Measurements from ENCODE around the gene ITGB7.

Gene ITGB7

DNA sequence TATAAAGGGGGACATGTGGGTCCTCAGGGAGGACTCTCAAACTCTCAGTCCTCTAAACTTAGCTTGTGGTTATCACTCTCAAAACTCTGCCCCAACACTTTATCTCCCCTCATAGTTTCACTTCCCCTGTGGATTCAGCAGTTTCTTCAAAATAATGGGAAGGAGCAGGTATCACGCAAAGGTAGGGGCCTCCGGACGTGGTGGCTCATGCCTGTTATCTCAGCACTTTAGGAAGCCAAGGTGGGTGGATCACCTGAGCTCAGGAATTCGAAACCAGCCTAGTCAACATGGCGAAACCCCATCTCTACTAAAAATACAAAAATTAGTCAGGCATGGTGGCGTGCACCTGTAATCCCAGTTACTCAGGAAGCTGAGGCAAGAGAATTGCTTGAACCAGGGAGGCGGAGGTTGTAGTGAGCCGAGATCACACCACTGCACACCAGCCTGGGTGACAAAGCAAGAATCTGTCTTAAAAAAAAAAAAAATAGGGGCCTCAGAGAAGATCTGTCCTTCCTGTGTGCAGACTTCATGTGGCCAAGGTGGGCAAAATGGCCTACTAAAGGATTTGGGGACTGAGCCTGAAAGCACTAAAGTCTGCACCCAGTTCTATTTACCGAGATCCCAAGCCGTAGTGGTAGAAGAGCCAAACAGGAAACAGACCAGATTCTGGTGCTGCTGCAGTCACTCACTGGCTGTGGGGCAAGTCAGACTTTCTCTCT, 6.4 kb downstream of the ITGB7 start:
- DNase-seq (ENCODE audit: extremely low spot score, insufficient read length, low read depth) (peak; percentile 57), FAIRE-seq (peak; percentile 87)

DNA sequence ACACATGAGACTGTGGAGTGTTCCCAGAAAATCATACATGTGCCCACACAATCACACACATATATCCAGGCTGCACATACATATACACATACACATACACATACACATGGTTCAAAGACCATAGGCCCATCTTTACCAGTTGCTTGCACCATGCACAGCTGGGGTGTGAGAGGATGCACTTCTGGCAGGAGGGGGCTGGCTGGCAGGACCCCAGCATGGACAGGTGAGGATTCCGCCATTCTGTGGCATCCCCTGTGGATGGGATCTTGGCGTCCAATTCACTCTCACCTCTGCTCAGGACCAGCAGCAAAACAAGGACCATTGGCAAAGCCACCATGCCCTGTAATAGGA, 7.0 kb downstream of the ITGB7 start:
- no peak for DNase-seq (ENCODE audit: extremely low spot score, insufficient read length, low read depth)
- FAIRE-seq, result no peak

DNA sequence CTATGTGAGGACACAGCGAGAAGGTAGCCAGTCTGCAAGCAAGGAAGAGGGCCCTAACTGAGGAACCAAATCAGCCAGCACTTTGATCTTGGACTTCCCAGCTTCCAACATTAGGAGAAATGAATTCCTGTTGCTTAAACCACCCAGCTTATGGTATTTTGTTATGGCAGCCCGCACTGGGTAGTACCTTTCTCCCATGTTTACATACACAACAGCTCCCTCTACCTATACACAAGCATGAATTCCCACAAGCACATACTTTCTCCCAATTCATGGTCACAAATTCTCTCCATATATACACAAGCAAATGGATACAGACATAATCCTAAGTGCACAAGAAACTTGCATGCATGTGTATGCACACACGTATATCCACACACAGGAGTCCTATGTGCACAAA, 7.4 kb downstream of the ITGB7 start:
- no peak for DNase-seq (ENCODE audit: extremely low spot score, insufficient read length, low read depth)
- no peak for FAIRE-seq

DNA sequence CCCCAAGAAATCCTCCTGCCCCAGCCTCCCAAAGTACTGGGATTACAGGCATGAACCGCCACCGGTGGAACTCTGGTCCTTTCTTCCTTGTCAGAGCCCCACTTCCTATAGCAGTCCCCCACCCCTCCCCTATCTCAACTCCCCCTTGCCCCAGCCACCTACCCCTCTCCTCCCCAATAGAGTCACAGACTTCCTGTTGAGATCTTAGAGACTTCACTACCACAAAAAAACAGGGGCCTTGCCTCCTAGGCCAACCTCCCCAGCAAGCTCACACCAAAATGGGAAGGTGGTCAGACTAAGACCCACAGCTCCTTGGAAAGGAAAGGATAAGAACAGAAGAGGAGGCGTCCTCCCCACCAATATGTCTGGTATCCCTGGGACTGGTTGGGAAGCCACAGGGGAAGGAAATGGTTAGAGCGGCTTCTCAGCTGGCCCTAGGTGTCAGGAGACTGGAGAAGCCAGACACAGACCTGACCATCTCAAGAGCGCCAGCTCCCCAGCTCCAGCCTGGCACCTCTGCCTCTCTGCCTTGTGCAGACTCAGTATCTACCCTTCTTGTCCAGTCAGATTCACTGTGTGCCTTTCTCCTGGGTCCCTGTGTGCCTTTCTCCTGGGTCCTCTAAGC, 8.5 kb downstream of the ITGB7 start:
- DNase-seq (ENCODE audit: extremely low spot score, insufficient read length, low read depth) (no peak), FAIRE-seq (peak; percentile 31)

DNA sequence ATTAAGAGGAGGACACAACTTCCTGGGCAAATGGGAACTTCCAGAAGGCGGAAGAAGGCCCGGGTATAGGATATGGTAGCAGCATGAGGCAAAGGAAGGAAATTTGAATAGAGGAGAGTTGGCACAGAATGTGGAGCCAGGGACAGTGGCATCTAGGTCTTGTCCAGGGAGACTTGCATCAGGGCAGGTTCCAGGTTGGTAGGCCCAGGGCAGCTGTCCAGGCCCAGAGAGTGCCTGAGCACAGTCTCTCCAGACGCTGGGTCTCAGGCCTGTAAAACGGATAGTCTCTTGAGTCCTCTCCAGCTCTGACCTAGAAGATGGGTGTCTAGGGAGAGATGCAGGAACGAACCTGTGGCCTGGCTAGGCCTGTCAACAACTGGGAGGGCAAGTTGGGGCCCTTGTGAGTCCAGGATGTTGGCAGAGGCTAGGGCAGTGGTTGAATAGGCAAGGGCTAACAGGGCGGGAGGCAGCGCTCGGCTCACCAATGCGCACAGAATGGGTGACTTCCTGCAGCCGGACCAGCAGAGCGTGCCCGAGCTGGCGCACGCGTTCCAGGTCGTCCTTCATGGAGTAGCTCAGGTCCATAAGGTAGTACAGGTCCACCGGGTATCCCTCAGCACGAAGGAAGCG, 9.9 kb downstream of the ITGB7 start:
- DNase-seq (ENCODE audit: extremely low spot score, insufficient read length, low read depth) (no peak), FAIRE-seq (no peak)

DNA sequence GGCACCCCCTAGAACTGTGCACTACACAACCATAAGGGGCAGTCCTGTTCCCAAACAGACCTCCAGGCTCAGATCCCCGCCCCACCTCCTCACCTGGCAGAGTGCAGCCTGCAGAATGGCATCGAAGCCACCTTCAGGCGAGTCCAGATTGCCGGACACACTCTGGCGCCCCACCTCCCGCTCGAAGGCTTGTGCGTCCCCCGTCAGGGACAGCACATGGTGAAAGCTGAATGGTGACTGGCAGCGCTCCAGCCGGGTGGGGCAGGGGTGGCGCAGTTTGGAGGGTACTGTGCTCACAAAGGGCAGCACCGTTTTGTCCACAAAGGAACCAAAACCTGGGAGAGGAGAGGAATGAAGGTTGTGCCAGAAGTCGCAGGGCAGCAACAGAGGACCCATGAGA, 10.6 kb downstream of the ITGB7 start:
- DNase-seq (ENCODE audit: extremely low spot score, insufficient read length, low read depth) (no peak), FAIRE-seq (no peak)

DNA sequence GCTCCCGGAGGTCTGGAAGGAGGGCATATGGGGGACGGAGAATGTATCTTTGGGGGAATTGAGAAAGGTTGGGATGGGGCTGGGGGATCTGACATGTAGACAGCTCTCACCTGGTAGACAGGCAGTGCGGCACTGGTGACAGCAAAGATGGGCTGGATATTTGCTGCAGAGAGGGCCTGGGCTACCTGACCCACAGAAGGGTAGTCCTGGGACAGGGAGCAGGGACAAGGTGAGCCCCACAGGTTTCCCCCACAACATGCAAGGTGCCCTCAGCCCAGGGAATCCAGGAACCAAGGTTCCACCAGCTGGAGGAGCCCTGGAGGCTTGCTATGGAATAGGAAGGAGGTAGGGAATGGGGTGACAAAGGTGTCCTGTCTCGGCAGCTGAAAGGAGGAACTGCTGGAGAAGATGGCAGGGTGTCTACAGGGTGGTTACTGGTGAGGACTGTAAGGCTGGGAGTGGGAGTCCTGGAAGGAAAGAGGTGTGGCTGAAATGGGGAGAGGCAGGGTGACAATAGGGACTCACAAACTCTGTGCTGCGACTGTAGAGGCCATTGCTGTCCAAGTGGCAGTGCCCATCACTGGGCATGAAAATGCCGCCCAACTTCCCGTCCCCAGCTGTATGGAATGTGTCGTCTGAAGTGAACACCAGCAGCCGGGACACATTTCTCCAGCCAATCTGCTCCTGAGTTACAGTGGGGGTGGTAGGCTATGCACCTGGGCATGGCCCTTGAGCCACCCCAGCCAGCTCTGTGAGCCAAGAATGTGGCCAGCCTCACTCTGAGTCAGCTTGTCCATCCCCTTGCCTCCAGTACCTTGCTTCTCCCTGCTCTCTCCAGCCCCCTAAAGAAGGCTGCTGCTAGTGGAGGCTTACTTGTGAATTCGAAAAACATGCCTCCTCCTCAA, 11.3 kb downstream of the ITGB7 start:
- FAIRE-seq (no peak), DNase-seq (ENCODE audit: extremely low spot score, insufficient read length, low read depth) (no peak)

DNA sequence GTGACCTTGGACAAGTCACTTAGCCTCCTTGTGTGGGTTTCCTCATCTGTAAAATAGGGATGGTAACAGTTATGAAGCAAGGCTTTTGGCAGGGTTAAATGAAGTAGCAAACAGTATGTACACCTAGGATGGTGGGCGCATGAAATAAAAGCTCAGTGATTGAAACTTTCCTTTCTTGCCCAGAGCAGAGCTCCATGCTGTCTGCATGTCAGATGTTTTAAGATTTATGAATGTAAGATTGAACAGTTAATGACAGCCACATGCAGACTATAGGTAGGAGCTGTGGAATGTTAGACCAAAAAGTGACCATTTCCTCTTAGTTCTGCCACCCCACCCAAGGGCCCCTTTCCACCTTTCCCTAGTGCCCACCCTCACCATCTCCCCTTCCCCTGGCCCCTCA, 12.1 kb downstream of the ITGB7 start:
- no peak for DNase-seq (ENCODE audit: extremely low spot score, insufficient read length, low read depth)
- no peak for FAIRE-seq

DNA sequence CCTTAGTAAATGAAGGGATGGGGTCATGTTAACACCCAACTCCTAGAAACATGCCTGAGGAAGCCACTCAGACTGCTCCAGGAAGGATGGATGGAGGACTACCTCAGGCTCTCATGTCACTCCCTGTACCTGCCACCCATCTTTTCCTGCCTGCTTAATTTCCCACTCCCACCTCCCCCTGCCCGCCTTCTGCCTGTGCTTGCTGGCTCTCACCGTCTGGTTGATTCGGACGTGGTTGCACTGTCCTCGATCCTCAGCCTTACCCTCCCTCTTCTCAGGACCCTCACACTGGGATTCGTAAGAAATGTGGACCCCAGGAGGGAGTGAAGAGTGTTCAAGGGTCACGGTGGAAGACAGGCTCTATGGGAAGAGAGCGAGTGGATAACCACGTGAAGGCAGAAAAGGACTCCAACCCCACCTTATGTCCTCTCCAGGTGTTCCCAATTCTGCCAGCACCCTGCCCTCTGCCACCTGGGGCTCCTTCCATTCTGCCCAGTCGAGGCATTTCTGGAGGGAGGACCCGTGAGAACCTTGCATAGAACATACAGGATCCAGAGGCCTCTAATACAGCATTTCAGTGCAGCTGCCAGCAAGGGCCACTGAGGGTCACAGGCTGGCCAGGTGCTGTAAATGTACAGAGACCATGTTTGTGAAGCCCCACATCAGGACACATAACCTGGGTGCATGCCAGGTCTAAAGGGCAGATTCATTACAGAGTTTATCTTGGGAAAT, 12.9 kb downstream of the ITGB7 start:
- DNase-seq (ENCODE audit: extremely low spot score, insufficient read length, low read depth) (no peak), FAIRE-seq (no peak)

DNA sequence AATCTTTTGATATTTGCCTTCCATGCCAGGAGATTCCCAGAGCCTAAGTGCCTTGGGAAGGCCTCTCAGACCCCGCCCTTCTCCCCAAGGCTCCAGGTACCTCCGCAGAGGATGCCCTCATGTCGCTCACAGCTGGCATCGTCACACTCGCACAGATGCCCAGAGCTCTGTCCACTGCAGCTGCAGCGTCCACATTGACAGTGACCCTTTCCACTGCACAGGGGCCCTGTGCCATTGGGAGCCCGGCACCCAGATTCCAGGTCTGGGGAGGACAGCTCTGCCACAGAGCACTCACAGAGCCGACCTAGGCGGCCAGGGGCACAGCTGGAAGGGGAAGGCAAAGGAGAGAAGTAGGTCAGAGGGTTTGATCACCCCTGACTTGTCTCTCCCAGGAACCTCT, 14.0 kb downstream of the ITGB7 start:
- no peak for FAIRE-seq
- DNase-seq (ENCODE audit: extremely low spot score, insufficient read length, low read depth), result no peak

DNA sequence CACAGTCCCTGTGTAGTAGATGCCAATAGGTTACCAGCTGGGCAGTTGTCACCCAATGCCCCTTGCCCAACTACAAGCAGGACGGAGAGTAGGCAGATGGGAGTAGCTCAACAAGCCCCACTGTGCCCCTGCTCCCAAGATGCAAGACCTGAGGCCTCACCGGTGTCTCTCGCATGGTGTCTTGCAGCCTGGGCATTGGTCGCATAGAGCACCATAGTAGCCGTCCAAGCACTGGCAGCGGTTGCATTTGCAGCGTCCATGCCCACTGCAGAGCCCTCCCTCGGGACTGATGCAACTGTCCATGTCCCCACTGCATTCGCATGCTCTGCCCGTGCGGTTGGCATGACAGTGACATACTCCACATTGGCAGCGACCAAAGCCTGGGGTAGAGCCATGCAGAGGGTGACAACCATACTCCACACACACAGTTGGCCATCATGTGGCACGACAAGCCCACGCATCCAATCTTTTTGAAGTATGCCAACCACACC, 14.5 kb downstream of the ITGB7 start:
- DNase-seq (ENCODE audit: extremely low spot score, insufficient read length, low read depth) (no peak), FAIRE-seq (no peak)

DNA sequence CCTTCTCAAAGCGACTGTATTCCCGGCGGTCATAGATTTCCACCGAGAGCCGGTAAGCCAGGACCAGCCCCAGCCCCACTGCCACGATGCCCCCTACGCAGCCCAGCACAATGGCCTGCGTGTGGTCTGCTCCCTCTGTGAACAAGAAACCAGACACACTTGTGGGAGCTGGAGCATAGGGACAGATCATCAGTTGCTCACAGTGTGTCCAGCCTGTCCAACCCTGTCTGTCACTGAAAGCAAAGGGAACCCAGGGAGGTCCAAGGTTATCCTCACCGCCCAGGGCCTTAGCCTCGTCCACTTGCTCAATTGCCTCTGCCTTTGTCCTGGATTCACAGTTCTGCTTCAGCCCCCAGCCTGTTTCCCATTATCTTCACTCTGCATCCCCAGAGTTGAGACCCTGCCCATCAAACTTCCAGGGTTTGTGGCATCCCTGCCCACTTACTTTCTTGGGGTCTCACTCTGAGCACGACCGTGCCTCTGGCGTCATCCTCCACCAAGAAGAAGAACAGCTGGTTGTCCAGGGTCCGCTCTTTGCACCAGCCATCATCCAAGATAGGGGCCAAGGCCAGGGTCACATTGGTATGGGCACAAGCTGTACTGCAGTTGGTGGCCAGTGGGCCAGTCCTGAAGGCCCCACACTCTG, 15.0 kb downstream of the ITGB7 start:
- DNase-seq (ENCODE audit: extremely low spot score, insufficient read length, low read depth), result no peak
- no peak for FAIRE-seq

DNA sequence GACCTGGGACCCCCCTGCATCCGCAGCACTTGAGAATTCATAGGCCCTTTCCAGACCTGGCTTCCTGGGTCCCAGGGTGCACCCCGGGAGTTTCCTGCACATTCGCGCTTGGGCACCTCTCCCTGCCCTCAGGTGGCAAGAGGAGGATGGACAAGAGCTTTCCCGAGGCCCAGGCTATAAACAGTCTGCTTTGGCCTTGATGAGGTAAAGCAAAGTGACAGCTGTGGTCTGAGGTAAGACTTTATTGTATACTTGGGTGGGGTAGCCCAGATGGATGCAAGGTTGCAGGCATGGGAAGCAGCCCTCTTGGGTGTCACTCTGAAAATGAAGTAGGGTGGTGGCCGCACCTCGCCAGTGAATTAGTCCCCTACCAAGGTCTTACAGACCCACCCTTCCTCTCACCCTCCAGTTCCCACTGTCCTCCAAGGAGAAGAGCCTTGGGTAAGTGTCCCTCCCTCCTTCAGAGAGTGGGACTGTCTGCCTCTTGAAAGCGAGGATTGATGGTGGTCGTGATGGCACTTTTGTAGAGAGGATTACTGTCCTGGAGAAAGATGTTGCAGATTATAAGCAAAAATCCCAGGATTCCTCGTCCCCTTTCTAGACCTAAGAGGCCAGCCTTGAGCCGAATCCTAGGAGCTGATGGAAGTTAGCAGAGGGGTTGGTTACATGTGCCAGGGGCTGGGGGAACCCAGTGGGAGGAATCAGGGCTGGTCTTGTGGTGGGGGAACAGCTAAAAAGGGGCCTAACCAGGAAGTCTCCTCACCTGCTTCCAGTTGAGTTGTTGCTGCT, 15.8 kb downstream of the ITGB7 start:
- FAIRE-seq, result no peak
- DNase-seq (ENCODE audit: extremely low spot score, insufficient read length, low read depth), result no peak

DNA sequence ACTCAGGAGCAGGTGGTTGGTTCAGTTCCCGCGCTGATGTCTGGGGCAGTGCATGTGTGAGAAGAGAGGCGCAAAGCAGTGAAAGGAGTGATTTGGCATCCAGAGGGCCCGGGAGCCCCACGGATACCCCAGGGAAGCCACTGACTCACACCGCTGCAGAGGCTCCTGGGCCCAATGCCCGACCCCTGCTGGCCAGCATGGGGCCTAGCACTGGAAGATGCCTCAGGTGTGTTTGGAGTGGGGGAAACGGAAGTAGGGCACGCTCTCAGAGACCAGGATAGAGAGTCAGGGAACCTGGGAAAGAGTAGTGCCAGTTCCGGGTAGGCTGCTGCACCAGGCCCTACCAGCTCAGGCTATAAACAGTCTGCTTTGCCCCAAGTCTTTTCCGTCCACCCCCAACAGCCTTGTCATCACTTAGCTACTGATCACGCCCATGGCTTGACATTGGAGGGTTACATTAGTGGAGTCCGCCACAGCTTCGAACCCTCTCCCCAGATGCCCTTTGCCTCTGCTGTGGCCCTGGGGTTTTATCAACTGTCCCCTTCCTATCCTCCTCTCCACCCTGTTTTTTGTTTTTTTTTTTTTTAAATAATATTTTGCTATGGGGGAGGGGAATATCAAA, 16.8 kb downstream of the ITGB7 start:
- FAIRE-seq (peak; percentile 15), DNase-seq (ENCODE audit: extremely low spot score, insufficient read length, low read depth) (peak; percentile 26)

DNA sequence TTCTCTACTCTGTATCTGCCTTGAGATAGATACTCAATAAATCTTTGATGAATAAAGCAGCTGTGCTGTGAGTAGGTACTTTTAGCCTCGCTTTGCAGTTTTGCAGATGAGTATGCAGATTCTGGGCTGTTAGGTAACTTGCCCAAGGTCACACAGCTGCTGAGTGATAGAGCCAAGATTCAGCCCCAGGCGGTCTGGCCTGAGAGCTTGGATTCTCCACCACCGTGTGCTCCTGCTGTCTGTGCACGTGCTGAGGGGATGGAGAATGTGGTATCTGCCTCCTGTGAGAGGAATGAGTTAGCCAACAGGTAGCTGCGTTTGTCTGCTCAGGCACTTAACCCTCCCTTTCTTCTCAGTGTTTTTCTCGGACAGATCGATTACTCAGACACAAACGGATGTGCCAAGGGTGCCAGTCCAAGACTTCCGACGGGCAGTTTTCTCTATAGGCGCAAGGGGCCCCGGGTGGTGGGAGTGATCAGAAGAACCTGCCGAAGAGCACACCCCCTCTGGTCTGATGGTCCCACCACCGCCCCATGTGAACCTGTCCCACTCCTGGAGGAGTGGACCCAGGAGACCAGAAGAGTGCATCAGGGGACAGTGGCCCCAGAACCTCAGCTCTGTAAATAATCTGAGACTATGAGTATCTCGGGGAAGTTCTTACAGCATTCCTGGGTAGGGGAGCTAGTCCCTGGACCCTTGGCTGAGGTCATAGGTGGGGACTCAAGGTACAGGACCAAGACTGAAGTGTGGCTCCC, 19.7 kb downstream of the ITGB7 start:
- DNase-seq (ENCODE audit: extremely low spot score, insufficient read length, low read depth) (no peak), FAIRE-seq (no peak)

DNA sequence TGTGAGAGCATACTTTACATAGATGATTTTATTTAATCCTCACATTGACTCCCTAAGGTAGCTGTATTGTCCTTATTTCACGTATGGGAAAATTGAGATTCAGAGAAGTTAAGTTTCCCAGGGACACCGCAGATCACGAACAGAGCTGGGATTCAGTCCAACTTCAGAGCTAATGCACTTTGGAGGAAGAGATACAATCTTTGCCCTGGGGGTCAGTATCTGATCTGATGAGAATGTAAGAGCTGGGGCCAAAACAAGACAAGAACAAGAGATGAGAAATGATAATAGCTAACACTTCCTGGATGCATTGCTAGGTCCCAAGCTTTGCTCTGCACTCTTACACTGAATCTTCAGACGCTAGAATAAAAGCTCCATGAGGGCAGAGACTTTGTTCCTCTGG, 20.3 kb downstream of the ITGB7 start:
- FAIRE-seq (no peak), DNase-seq (ENCODE audit: extremely low spot score, insufficient read length, low read depth) (no peak)

DNA sequence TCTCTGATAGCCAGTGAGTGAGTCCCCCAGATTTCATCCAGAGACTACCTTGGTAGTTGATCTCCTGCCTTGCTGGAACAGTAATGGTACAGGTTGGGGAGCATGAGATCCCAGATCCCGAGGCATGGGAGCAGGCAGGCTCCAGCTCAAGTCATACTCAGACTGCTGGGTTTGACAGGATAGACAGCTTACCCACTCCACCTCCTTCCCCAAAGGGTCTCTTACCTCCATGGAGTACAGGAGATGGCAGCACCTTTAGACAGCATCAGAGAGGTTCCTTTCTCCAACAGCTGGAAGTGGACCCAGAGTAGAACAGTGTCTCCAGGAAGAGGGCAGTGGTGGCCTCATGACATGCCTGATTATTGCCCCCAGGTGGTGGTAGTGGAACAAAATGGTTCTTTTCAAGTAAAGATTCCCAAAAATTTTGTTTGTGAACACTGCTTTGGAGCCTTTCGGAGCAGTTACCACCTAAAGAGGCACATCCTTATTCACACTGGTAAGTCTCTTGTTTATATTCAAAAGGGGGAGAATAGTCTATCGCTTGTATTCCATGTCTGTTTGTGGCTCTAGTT, 21.4 kb downstream of the ITGB7 start:
- DNase-seq (ENCODE audit: extremely low spot score, insufficient read length, low read depth) (no peak), FAIRE-seq (no peak)

Measured in GM18507 (cell line).